AG04450 (cell line): ENCODE results near the gene MSANTD2. TPM values are rescaled to one million over a fixed set of nuclear protein-coding genes. Genes with fewer than 3 reads are reported as not detected.

Source experiments
- CTCF ChIA-PET: fragments of 300-600, 350-600 bp; formaldehyde crosslinking; extraction: SDS; loops from one replicate; lab custom pipeline; 2022; ENCODE audit warnings: antibody characterized with exemption, inconsistent platforms; lab: Charles Lee
- POLR2A ChIA-PET: fragments of 350-600 bp; formaldehyde crosslinking; extraction: SDS; loops from one replicate; lab custom pipeline; 2021; ENCODE audit warnings: antibody characterized with exemption, inconsistent platforms; lab: Yijun Ruan, JAX
- DNase-seq: peaks from one replicate; pipeline ENCODE4 v3.0.0-alpha.2; 2011; ENCODE audit warnings: low read depth, low spot score
- H3K27ac ChIP-seq: one replicate; pipeline ENCODE4 v1.5.1; 2012; ENCODE audit warnings: low read depth, low read length, control low read depth
- H3K27me3 ChIP-seq: one replicate; pipeline ENCODE4 v1.6.0; 2012; ENCODE audit warnings: low read length; ENCODE audit not compliant: control insufficient read depth, insufficient read depth
- H3K4me3 ChIP-seq: 2 replicates; pipeline ENCODE4 v1.5.1; 2011; ENCODE audit warnings: mild to moderate bottlenecking, low read depth, low read length, control low read depth
- H3K9me3 ChIP-seq: 2 replicates; pipeline ENCODE4 v1.5.1; 2012; ENCODE audit warnings: low read length; ENCODE audit not compliant: control insufficient read depth, insufficient read depth
- polyA plus RNA-seq: library from polyadenylated mRNA; depleted of rRNA; stranded (reverse); fragments of >200 nt; gene quantifications from 2 replicates; pipeline ENCODE4 v1.2.3, GENCODE V29; 2011
- TF ChIP-seq, protein P1 (sequence below): IDR thresholded peaks from 2 replicates; pipeline ENCODE4 v1.5.1; 2011; ENCODE audit warnings: low read depth, low read length, control low read depth, inconsistent platforms

MSANTD2 gene
- polyA plus RNA-seq, 1 experiment: 9.8 TPM

DNA sequence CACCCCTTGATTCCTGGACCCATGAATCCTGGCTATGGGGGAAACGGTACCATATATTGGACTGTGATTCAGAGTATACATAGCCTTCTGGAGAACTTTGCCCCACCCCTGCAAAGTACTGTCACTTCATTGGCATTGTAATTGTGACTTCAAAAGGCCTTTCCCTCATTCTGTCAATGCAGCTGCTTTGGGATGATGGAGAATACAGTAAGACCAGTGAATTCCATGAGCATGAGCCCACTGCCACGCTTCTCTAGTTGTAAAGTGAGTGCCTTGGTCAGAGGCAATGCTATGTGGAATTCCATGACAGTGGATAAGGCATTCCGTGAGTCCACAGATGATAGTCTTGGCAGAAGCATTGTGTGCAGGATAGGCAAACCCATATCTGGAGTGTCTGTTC lies 25.7 kb upstream of the MSANTD2 start:
- DNase-seq: no peak
- TF ChIP-seq, protein P1, sequence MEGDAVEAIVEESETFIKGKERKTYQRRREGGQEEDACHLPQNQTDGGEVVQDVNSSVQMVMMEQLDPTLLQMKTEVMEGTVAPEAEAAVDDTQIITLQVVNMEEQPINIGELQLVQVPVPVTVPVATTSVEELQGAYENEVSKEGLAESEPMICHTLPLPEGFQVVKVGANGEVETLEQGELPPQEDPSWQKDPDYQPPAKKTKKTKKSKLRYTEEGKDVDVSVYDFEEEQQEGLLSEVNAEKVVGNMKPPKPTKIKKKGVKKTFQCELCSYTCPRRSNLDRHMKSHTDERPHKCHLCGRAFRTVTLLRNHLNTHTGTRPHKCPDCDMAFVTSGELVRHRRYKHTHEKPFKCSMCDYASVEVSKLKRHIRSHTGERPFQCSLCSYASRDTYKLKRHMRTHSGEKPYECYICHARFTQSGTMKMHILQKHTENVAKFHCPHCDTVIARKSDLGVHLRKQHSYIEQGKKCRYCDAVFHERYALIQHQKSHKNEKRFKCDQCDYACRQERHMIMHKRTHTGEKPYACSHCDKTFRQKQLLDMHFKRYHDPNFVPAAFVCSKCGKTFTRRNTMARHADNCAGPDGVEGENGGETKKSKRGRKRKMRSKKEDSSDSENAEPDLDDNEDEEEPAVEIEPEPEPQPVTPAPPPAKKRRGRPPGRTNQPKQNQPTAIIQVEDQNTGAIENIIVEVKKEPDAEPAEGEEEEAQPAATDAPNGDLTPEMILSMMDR: no peak
- no peak overlapping the region for H3K27ac ChIP-seq
- no peak overlapping the region for H3K4me3 ChIP-seq
- peaks cover 37% of the 10 kb centered on the region for H3K27me3 ChIP-seq
- no peaks in the 10 kb centered on the region for H3K9me3 ChIP-seq
- CTCF ChIA-PET: no interaction called here
- POLR2A ChIA-PET: no interaction called here

DNA sequence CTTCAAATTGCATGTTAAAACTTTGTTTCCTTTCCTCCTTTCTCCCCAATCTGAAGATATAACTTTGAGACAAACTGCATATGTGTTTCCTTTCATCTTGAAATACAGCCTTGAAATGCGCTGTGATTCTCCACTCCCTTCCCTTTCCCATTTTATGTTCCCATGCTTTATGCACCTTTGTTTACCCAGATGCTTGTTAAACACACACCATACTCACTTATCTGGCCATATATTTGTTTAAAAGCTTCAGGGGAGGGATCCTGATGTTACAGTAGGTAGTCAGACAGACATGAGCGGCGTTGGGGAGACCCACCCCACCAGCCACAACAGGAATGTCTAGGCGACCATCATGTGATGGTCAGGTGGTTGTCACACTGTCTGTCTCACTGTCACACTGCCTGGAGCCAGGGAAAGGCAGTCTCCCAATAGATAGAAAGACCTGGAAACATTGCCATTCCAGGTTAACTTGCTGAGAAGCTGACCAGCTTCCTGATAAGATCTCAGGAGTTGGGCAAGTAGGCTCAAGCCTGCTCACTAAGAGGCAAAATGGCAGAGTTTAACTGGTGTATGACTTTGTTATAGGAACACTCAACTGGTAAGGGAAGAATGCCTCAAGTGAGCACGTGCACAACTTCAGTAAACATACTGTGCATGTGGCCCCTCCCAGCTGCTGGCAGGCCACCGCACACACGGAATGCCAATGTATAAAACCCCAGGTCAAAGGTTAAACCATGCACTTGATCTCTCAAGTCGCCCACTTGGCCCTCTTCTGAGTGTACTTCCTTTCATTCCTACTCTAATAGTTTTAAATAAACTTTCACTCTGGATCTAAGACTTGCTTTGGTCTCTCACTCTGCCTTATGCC lies 23.5 kb upstream of the MSANTD2 start:
- no peak overlapping the region for H3K4me3 ChIP-seq
- ChIA-PET CTCF (no interaction called here), POLR2A (no interaction called here)
- no peak overlapping the region for H3K27ac ChIP-seq
- DNase-seq: no peak
- TF ChIP-seq, protein P1: no peak
- H3K27me3 ChIP-seq: peaks cover 42% of the 10 kb centered on the region
- no peaks in the 10 kb centered on the region for H3K9me3 ChIP-seq

DNA sequence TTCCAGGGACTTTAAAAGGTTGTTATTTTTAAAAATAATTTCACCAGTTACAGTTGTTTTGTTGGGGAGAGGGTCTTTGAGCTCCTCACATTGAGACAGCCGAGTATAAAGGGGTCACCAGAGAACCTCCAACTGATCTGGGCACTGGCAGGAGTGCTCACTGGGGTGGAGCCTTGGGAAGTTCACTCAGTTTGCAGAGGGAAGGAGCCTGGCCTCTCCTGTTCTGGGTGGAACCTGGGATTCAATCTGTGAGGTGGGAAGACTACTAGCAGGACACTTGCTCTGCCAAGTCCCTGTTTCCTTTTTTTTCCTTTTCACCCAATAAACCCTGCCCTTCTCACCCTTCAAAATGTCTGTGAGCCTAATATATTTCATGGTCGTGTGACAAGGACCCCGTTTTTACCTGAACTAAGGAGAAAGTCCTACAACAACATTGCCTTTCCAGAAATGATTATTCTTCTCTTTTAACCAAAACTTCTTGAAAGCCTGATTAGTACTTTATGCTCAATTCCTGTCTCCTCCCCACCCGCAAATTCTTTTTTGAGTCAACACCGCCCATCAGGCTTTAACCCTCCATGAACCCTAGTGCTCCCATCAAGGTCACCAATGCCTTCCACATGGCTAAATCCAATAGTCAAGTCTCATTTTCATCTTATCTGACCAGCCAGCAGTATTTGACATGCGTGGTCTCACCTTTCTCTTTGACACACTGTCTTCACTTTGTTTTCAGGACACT lies 22.0 kb upstream of the MSANTD2 start:
- ChIA-PET POLR2A (no interaction called here), CTCF (interaction anchor here (0.8 to 1.8 kb wide), 4 partner anchors 15 to 153 kb away, joined by 3 to 6 read pairs (median 4); no protein-coding TSS in a partner anchor)
- Histone ChIP-seq H3K4me3 (no peak overlapping the region), H3K27ac (no peak overlapping the region), H3K9me3 (no peaks in the 10 kb centered on the region), H3K27me3 (peaks cover 46% of the 10 kb centered on the region)
- no peak for DNase-seq
- TF ChIP-seq, protein P1: no peak

DNA sequence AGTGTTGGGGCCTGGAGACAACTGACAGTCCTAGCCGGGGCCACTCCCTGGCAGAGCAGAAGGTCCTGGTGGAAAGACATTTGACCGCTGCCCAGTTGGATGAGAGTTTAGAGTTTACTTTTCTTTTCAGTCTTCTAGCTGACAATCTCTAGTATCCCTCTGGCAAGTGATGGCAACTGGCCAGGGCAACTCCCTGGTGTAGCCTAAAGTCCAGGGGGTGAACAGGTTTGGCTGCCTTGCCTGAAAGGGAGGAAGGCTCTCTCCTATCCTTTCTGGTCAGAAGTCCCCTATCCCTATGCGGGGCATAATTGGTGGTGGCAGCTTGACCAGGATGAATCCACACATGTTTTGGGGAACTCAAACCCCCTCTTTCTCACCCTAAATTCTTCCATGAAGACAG lies 16.8 kb upstream of the MSANTD2 start:
- TF ChIP-seq, protein P1: no peak
- CTCF ChIA-PET: interaction anchor here (1.1 kb wide), 1 partner anchor 20 kb away, joined by 3 read pairs; no protein-coding TSS in a partner anchor

More for the DNA sequence above, 16.8 kb upstream of the MSANTD2 start:
- Histone ChIP-seq H3K27ac (no peak overlapping the region), H3K4me3 (no peak overlapping the region), H3K27me3 (peaks cover 24% of the 10 kb centered on the region), H3K9me3 (no peaks in the 10 kb centered on the region)
- no peak for DNase-seq
- POLR2A ChIA-PET: no interaction called here
